ENCODE data around the gene POR. TPM values are rescaled to one million over a fixed set of nuclear protein-coding genes. Genes with fewer than 3 reads are reported as not detected.

Gene POR
- polyA plus RNA-seq, 1 of the 3 experiments (the other 2 are of a cell fraction): 68.7 TPM

DNA sequence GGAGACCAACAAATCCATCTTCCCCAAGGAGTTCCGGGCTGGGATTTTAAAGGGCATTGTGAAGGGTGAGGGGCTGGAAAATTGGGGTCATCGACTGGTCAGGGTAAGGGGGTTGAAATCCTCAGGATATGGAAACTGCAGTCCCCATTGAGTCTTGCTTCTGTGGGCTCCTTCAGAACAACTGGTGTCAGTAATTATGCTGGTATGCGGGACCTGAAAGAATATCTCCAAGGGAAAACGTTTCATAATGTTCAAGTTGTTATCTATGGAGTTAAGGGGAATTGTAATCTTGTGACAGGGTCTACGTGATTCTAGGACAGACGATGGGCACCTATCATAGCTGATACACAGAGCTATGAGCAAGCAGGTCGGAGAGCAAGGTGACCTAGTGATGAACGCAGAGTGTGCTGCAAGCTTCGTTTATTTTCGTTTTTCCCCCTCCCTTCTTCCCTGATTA is 36.6 kb upstream of the POR start:
- TF ChIP-seq TEAD4 (IDR thresholded peaks at IDR 0.05; ENCODE audit: borderline replicate concordance, insufficient read depth): no peak
- ChIA-PET POLR2A (interaction anchor here (0.7 to 1.5 kb wide), 4 partner anchors 9 to 170 kb away, joined by 3 to 5 read pairs (median 4); partner anchors contain the start of genes MDH2, POR, STYXL1 and TMEM120A), CTCF (interaction anchor here (4.6 to 5.2 kb wide), 2 partner anchors 12 to 142 kb away, joined by 28 to 32 read pairs; no protein-coding TSS in a partner anchor)
- peak overlapping the region; percentile 76 for H3K4me2 ChIP-seq
- H2AFZ ChIP-seq (ENCODE audit: low read depth): peak overlapping the region; percentile 91
- H3K27ac ChIP-seq (ENCODE audit: low read depth in 2 of 2, low read length in 1 of 2): peak overlapping the region; percentile 65 to 91
- H3K4me3 ChIP-seq (ENCODE audit: low read depth in 2 of 2, low read length in 1 of 2): peak overlapping the region; percentile 27 to 53; a peak in 2 of 4 replicates
- no peaks in the 10 kb centered on the region for H3K9me3 ChIP-seq
- H3K9ac ChIP-seq: peak overlapping the region; percentile 50
- H3K9me2 ChIP-seq: no peaks in the 10 kb centered on the region
- peak; percentile 32 for DNase-seq
- H3K27me3 ChIP-seq (ENCODE audit: insufficient read depth): no peaks in the 10 kb centered on the region
- no peaks in the 10 kb centered on the region for H4K20me1 ChIP-seq (ENCODE audit: insufficient read depth)
- H3K4me1 ChIP-seq (ENCODE audit: control insufficient read depth in 1 of 2, insufficient read depth in 2 of 2, low read depth in 1 of 2, low read length in 1 of 2): peaks cover 6 to 10% of the 10 kb centered on the region in 2 experiments; a peak in 3 of 4 replicates
- no peaks in the 10 kb centered on the region for H3F3A ChIP-seq (replicated peaks; ENCODE audit: insufficient read depth)
- H3K79me2 ChIP-seq (ENCODE audit: insufficient read depth): peaks cover 39% of the 10 kb centered on the region
- peaks cover 20 to 25% of the 10 kb centered on the region in 2 experiments for H3K36me3 ChIP-seq (replicated peaks in 1 of 2; ENCODE audit: control insufficient read depth in 1 of 2, insufficient read depth in 2 of 2, low read length in 1 of 2)
- 39% methylated on average over 10 of the region's 10 CpGs for WGBS (ENCODE audit: low lambda C conversion rate)

DNA sequence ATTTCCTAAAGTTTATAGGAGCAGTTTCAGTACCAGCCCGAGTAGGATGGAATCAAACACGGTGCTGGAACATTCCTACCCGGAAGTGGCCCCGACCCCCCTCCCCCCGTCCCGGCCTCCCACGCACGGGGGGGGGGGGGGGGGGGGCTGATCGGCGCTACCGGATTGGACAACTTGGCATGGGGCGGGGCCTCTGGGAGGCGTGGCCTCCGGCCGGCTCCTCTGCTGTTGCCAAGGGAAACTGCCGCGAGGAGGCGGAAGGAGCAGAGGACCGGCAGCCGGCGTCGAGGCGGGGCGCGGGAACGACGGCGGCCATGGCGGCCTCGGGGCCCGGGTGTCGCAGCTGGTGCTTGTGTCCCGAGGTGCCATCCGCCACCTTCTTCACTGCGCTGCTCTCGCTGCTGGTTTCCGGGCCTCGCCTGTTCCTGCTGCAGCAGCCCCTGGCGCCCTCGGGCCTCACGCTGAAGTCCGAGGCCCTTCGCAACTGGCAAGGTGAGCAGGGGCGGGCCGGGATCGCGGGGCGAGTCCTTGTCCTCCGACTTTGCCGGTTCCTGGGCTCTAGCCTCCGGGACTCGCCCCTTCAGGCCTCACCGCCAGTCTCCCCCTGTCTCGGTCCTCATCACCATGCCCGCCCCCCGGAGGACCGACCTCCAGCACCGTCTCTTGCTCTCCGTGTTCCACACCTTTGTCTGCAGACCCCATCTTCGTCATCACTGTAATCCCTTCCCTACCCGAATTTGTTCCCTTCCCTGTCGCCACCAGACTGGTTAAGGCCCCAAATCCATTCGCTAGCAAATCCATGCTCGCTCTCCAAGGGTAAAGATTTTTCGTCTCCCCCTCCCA is 36.0 kb upstream of the POR start, which contains the start of gene RHBDD2:
RHBDD2 (plus strand) TSS at position 266 of the 843 bp plus-strand sequence; CDS start at position 315, 49 bp downstream.
- no peaks in the 10 kb centered on the region for H3K9me2 ChIP-seq
- under 1% methylated on average over 36 of the region's 65 CpGs for WGBS (ENCODE audit: low lambda C conversion rate)
- peaks cover 39% of the 10 kb centered on the region for H3K79me2 ChIP-seq (ENCODE audit: insufficient read depth)
- ChIA-PET POLR2A (interaction anchor here (1.4 to 1.5 kb wide), 3 partner anchors 36 to 169 kb away, joined by 4 to 5 read pairs (median 4); partner anchors contain the start of genes MDH2, POR, STYXL1 and TMEM120A), CTCF (interaction anchor here (4.6 to 5.2 kb wide), 2 partner anchors 13 to 142 kb away, joined by 28 to 32 read pairs; no protein-coding TSS in a partner anchor)
- H3K9ac ChIP-seq: peak within 1 kb of the TSS; percentile 72
- H3K4me3 ChIP-seq (ENCODE audit: low read depth in 2 of 2, low read length in 1 of 2): peak within 1 kb of the TSS; percentile 73 to 88
- peak within 1 kb of the TSS; percentile 91 for H3K4me2 ChIP-seq
- H3F3A ChIP-seq (replicated peaks; ENCODE audit: insufficient read depth): no peaks in the 10 kb centered on the region
- H4K20me1 ChIP-seq (ENCODE audit: insufficient read depth): no peaks in the 10 kb centered on the region
- H3K36me3 ChIP-seq (replicated peaks in 1 of 2; ENCODE audit: control insufficient read depth in 1 of 2, insufficient read depth in 2 of 2, low read length in 1 of 2): peaks cover 24 to 31% of the 10 kb centered on the region in 2 experiments
- no peaks in the 10 kb centered on the region for H3K9me3 ChIP-seq
- H3K27me3 ChIP-seq (ENCODE audit: insufficient read depth): no peaks in the 10 kb centered on the region
- DNase-seq: peak; percentile 100
- H3K4me1 ChIP-seq (ENCODE audit: control insufficient read depth in 1 of 2, insufficient read depth in 2 of 2, low read depth in 1 of 2, low read length in 1 of 2): peaks cover 6 to 10% of the 10 kb centered on the region in 2 experiments; a peak in 3 of 4 replicates
- H3K27ac ChIP-seq (ENCODE audit: low read depth in 2 of 2, low read length in 1 of 2): peak within 1 kb of the TSS; percentile 65 to 91
- peak within 1 kb of the TSS; percentile 91 for H2AFZ ChIP-seq (ENCODE audit: low read depth)
- TF ChIP-seq, protein P1, sequence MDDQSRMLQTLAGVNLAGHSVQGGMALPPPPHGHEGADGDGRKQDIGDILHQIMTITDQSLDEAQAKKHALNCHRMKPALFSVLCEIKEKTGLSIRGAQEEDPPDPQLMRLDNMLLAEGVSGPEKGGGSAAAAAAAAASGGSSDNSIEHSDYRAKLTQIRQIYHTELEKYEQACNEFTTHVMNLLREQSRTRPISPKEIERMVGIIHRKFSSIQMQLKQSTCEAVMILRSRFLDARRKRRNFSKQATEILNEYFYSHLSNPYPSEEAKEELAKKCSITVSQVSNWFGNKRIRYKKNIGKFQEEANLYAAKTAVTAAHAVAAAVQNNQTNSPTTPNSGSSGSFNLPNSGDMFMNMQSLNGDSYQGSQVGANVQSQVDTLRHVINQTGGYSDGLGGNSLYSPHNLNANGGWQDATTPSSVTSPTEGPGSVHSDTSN (IDR thresholded peaks at IDR 0.05): no peak
- TF ChIP-seq CHD2 (IDR thresholded peaks at IDR 0.05; ENCODE audit: low read length, partially characterized antibody): no peak
- TF ChIP-seq EZH2phosphoT487 (IDR thresholded peaks at IDR 0.05; ENCODE audit: borderline replicate concordance, low read depth): no peak
- TF ChIP-seq MEF2A (IDR thresholded peaks at IDR 0.05; ENCODE audit: borderline replicate concordance, low read depth): no peak
- TF ChIP-seq RFX5 (IDR thresholded peaks at IDR 0.05; ENCODE audit: low read length): peak; percentile 88
- TF ChIP-seq RCOR1 (IDR thresholded peaks at IDR 0.05; ENCODE audit: low read length): no peak
- no peak for TF ChIP-seq NRF1 (IDR thresholded peaks at IDR 0.05; ENCODE audit: low read depth, low read length)
- TF ChIP-seq RAD21 (IDR thresholded peaks at IDR 0.05; ENCODE audit: low read length): peak; percentile 18; the same call in 1 of the 2 replicates
- TF ChIP-seq, protein P2, sequence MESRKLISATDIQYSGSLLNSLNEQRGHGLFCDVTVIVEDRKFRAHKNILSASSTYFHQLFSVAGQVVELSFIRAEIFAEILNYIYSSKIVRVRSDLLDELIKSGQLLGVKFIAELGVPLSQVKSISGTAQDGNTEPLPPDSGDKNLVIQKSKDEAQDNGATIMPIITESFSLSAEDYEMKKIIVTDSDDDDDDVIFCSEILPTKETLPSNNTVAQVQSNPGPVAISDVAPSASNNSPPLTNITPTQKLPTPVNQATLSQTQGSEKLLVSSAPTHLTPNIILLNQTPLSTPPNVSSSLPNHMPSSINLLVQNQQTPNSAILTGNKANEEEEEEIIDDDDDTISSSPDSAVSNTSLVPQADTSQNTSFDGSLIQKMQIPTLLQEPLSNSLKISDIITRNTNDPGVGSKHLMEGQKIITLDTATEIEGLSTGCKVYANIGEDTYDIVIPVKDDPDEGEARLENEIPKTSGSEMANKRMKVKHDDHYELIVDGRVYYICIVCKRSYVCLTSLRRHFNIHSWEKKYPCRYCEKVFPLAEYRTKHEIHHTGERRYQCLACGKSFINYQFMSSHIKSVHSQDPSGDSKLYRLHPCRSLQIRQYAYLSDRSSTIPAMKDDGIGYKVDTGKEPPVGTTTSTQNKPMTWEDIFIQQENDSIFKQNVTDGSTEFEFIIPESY (IDR thresholded peaks at IDR 0.05; ENCODE audit: borderline replicate concordance, low read depth): no peak
- TF ChIP-seq, protein P3, sequence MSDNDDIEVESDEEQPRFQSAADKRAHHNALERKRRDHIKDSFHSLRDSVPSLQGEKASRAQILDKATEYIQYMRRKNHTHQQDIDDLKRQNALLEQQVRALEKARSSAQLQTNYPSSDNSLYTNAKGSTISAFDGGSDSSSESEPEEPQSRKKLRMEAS (IDR thresholded peaks at IDR 0.05; ENCODE audit: low read depth): peak; percentile 95
- 0 out of 2 replicates have a peak, but pooled peaks have one; percentile 16 for TF ChIP-seq GATA2 (CRISPR knock-in tag; IDR thresholded peaks at IDR 0.05)
- no peak for TF ChIP-seq USF1 (IDR thresholded peaks at IDR 0.05; ENCODE audit: borderline replicate concordance, low read depth)
- TF ChIP-seq, protein P4, sequence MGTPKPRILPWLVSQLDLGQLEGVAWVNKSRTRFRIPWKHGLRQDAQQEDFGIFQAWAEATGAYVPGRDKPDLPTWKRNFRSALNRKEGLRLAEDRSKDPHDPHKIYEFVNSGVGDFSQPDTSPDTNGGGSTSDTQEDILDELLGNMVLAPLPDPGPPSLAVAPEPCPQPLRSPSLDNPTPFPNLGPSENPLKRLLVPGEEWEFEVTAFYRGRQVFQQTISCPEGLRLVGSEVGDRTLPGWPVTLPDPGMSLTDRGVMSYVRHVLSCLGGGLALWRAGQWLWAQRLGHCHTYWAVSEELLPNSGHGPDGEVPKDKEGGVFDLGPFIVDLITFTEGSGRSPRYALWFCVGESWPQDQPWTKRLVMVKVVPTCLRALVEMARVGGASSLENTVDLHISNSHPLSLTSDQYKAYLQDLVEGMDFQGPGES (IDR thresholded peaks at IDR 0.05; ENCODE audit: low read depth, low read length): no peak
- no peak; the same call in 1 of the 2 replicates for TF ChIP-seq TCF12 (IDR thresholded peaks at IDR 0.05)
- TF ChIP-seq RXRA (IDR thresholded peaks at IDR 0.05; ENCODE audit: borderline replicate concordance, low read depth): no peak
- peak in 1 of 2 experiments; percentile 58; a peak in 2 of 4 replicates for TF ChIP-seq EP300 (IDR thresholded peaks at IDR 0.05; ENCODE audit: borderline replicate concordance in 1 of 2, low read depth in 1 of 2, low read length in 1 of 2)
- TF ChIP-seq NFIC (IDR thresholded peaks at IDR 0.05; ENCODE audit: borderline replicate concordance): no peak
